T-helper 2 cell treated with Interferon-gamma antibody and Interleukin-4, amounts not matched to agents 5 μg/mL and 100 μg/mL, for 36 hours (primary cell): Measurements from ENCODE around the gene HOXC10.

Experiments used
- DNase-seq: peaks from one replicate; pipeline ENCODE4 v3.0.0; 2021; ENCODE audit warnings: low spot score
- H3K27ac Mint-ChIP-seq: one replicate; pipeline ENCODE4 v1.8.0; 2021; ENCODE audit warnings: mild to moderate bottlenecking, mixed read lengths
- H3K27me3 Mint-ChIP-seq: one replicate; pipeline ENCODE4 v1.8.0; 2021; ENCODE audit warnings: low read depth, mixed read lengths
- H3K36me3 Mint-ChIP-seq: one replicate; pipeline ENCODE4 v1.8.0; 2021; ENCODE audit warnings: low read depth, mixed read lengths
- H3K4me1 Mint-ChIP-seq: one replicate; pipeline ENCODE4 v1.8.0; 2021; ENCODE audit warnings: low read depth, mixed read lengths
- H3K4me3 Mint-ChIP-seq: one replicate; pipeline ENCODE4 v1.8.0; 2022; ENCODE audit warnings: mild to moderate bottlenecking, moderate library complexity, mixed read lengths
- H3K9me3 Mint-ChIP-seq: one replicate; pipeline ENCODE4 v1.8.0; 2021; ENCODE audit warnings: mixed read lengths

Gene HOXC10

GRCh38 chr12:54019091-54019811 is 34.3 kb downstream of the HOXC10 start:
- H3K27me3 Mint-ChIP-seq = peaks cover 84% of the 10 kb centered on the region
- no peaks in the 10 kb centered on the region for H3K9me3 Mint-ChIP-seq
- H3K36me3 Mint-ChIP-seq = no peaks in the 10 kb centered on the region
- H3K27ac Mint-ChIP-seq = no peak overlapping the region
- peaks cover 8% of the 10 kb centered on the region for H3K4me1 Mint-ChIP-seq
- DNase-seq = no peak
- no peak overlapping the region for H3K4me3 Mint-ChIP-seq

- Mint-ChIP-seq H3K4me1 (peaks cover 8% of the 10 kb centered on the region), H3K36me3 (no peaks in the 10 kb centered on the region), H3K27me3 (peaks cover 84% of the 10 kb centered on the region), H3K4me3 (peak overlapping the region; percentile 30), H3K27ac (no peak overlapping the region), H3K9me3 (no peaks in the 10 kb centered on the region)
- no peak for DNase-seq
Observed at GRCh38 chr12:54019924-54020590, 35.1 kb downstream of the HOXC10 start.

- Mint-ChIP-seq H3K27me3 (peaks cover 84% of the 10 kb centered on the region), H3K36me3 (no peaks in the 10 kb centered on the region), H3K4me3 (no peak overlapping the region), H3K9me3 (no peaks in the 10 kb centered on the region), H3K27ac (no peak overlapping the region), H3K4me1 (peaks cover 8% of the 10 kb centered on the region)
- no peak for DNase-seq
Observed at GRCh38 chr12:54020591-54021405, 35.9 kb downstream of the HOXC10 start.

GRCh38 chr12:54021432-54022013 is 36.6 kb downstream of the HOXC10 start:
- Mint-ChIP-seq H3K9me3 (no peaks in the 10 kb centered on the region), H3K4me3 (no peak overlapping the region), H3K4me1 (peaks cover 8% of the 10 kb centered on the region), H3K36me3 (no peaks in the 10 kb centered on the region), H3K27ac (no peak overlapping the region), H3K27me3 (peaks cover 84% of the 10 kb centered on the region)
- DNase-seq = no peak

GRCh38 chr12:54022960-54023884 is 38.3 kb downstream of the HOXC10 start:
- H3K4me3 Mint-ChIP-seq = no peak overlapping the region
- H3K27me3 Mint-ChIP-seq = peaks cover 88% of the 10 kb centered on the region
- no peak for DNase-seq
- no peaks in the 10 kb centered on the region for H3K9me3 Mint-ChIP-seq
- H3K36me3 Mint-ChIP-seq = no peaks in the 10 kb centered on the region
- no peak overlapping the region for H3K27ac Mint-ChIP-seq
- H3K4me1 Mint-ChIP-seq = peaks cover 4% of the 10 kb centered on the region

GRCh38 chr12:54024127-54024526 is 39.2 kb downstream of the HOXC10 start:
- DNase-seq = no peak
- H3K4me3 Mint-ChIP-seq = no peak overlapping the region
- peaks cover 7% of the 10 kb centered on the region for H3K4me1 Mint-ChIP-seq
- peaks cover 93% of the 10 kb centered on the region for H3K27me3 Mint-ChIP-seq
- H3K36me3 Mint-ChIP-seq = no peaks in the 10 kb centered on the region
- no peaks in the 10 kb centered on the region for H3K9me3 Mint-ChIP-seq
- no peak overlapping the region for H3K27ac Mint-ChIP-seq

GRCh38 chr12:54024581-54025305 is 39.8 kb downstream of the HOXC10 start:
- H3K36me3 Mint-ChIP-seq = no peaks in the 10 kb centered on the region
- no peak overlapping the region for H3K4me3 Mint-ChIP-seq
- no peaks in the 10 kb centered on the region for H3K9me3 Mint-ChIP-seq
- H3K27ac Mint-ChIP-seq = no peak overlapping the region
- H3K27me3 Mint-ChIP-seq = peaks cover 93% of the 10 kb centered on the region
- DNase-seq = no peak
- peaks cover 6% of the 10 kb centered on the region for H3K4me1 Mint-ChIP-seq

GRCh38 chr12:54025499-54026405 is 40.8 kb downstream of the HOXC10 start:
- Mint-ChIP-seq H3K4me3 (no peak overlapping the region), H3K27ac (no peak overlapping the region), H3K36me3 (no peaks in the 10 kb centered on the region), H3K27me3 (peaks cover 91% of the 10 kb centered on the region), H3K4me1 (peaks cover 6% of the 10 kb centered on the region), H3K9me3 (no peaks in the 10 kb centered on the region)
- no peak for DNase-seq

- no peaks in the 10 kb centered on the region for H3K36me3 Mint-ChIP-seq
- no peak for DNase-seq
- peaks cover 6% of the 10 kb centered on the region for H3K4me1 Mint-ChIP-seq
- no peak overlapping the region for H3K27ac Mint-ChIP-seq
- H3K4me3 Mint-ChIP-seq = no peak overlapping the region
- H3K9me3 Mint-ChIP-seq = no peaks in the 10 kb centered on the region
- peaks cover 90% of the 10 kb centered on the region for H3K27me3 Mint-ChIP-seq
Observed at GRCh38 chr12:54026640-54027441, 41.9 kb downstream of the HOXC10 start.

- H3K27ac Mint-ChIP-seq = no peak overlapping the region
- DNase-seq = no peak
- no peaks in the 10 kb centered on the region for H3K36me3 Mint-ChIP-seq
- no peak overlapping the region for H3K4me3 Mint-ChIP-seq
- H3K4me1 Mint-ChIP-seq = peaks cover 6% of the 10 kb centered on the region
- peaks cover 90% of the 10 kb centered on the region for H3K27me3 Mint-ChIP-seq
- no peaks in the 10 kb centered on the region for H3K9me3 Mint-ChIP-seq
Observed at GRCh38 chr12:54027442-54027786, 42.5 kb downstream of the HOXC10 start.

- peaks cover 90% of the 10 kb centered on the region for H3K27me3 Mint-ChIP-seq
- H3K4me3 Mint-ChIP-seq = peak within 1 kb of the TSS; percentile 21
- H3K9me3 Mint-ChIP-seq = peaks cover 3% of the 10 kb centered on the region
- no peaks in the 10 kb centered on the region for H3K36me3 Mint-ChIP-seq
- no peak for DNase-seq
- H3K27ac Mint-ChIP-seq = no peak within 1 kb of the TSS
- peaks cover 11% of the 10 kb centered on the region for H3K4me1 Mint-ChIP-seq
Observed at GRCh38 chr12:54028314-54029201, 43.6 kb downstream of the HOXC10 start, which contains the start of gene HOXC6. Gene HOXC6, plus strand, starts transcription at chr12:54028440. Its CDS starts 82 bp downstream, at chr12:54028522.
